Breast epithelium (tissue), 4 donors: ENCODE measurements around the gene LMX1B. TPM values are rescaled to one million over a fixed set of nuclear protein-coding genes. Genes with fewer than 3 reads are reported as not detected.

ENCODE experiments used
- DNase-seq, 2 donors: peaks; one replicate each; pipeline ENCODE4 v3.0.0-alpha.2; 2019; ENCODE audit warnings: low spot score in 2 of 2
- H3K27ac ChIP-seq, 2 donors: fragments of 200-600 bp; sonication (generic) in 1 of 2; one replicate each; pipeline ENCODE4 v1.5.1; 2016 to 2019; ENCODE audit warnings: mild to moderate bottlenecking in 1 of 2
- H3K27me3 ChIP-seq, 2 donors: fragments of 200-600 bp; sonication (generic) in 1 of 2; one replicate each; pipeline versions ENCODE4 v1.5.1 to v1.6.0; 2017 to 2019; ENCODE audit warnings: control low read depth in 1 of 2, mild to moderate bottlenecking in 1 of 2
- H3K36me3 ChIP-seq: fragments of 200-600 bp; one replicate; pipeline ENCODE4 v1.5.1; 2019
- H3K4me1 ChIP-seq, 2 donors: fragments of 200-600 bp; sonication (generic); one replicate each; pipeline ENCODE4 v1.5.1; 2016 to 2019; ENCODE audit warnings: control low read depth in 1 of 2
- H3K4me3 ChIP-seq, 3 donors: fragments of 200-600 bp; sonication (generic); 1 replicate in 2 of 3; 2 replicates in 1 of 3; pipeline ENCODE4 v1.5.1; 2016 to 2019; ENCODE audit warnings: mild to moderate bottlenecking in 3 of 3, moderate library complexity in 2 of 3
- H3K9me3 ChIP-seq, 2 donors: fragments of 200-600 bp; sonication (generic) in 1 of 2; one replicate each; pipeline ENCODE4 v1.5.1; 2016 to 2019; ENCODE audit warnings: control low read depth in 1 of 2
- CTCF ChIP-seq, 3 donors: fragments of 450-650 bp; IDR thresholded peaks; one replicate each; pipeline ENCODE4 v1.5.1; 2016 to 2017; ENCODE audit warnings: antibody characterized with exemption in 3 of 3, mild to moderate bottlenecking in 3 of 3, moderate library complexity in 3 of 3
- POLR2A ChIP-seq: fragments of 450-650 bp; IDR thresholded peaks from one replicate; pipeline ENCODE4 v1.6.1; 2016; ENCODE audit warnings: antibody characterized with exemption, mild to moderate bottlenecking, moderate library complexity
- POLR2AphosphoS5 ChIP-seq, 3 donors: sonication (generic); formaldehyde crosslinking; IDR thresholded peaks; one replicate each; pipeline ENCODE4 v1.6.1; 2017; ENCODE audit warnings: antibody characterized with exemption in 3 of 3
- intact Hi-C: fragments of 100-400 bp; cut with DNase I; formaldehyde crosslinking; loops from one replicate; pipeline ENCODE4 v1.15.1; 2023; ENCODE audit warnings: low total_unique reads
- total RNA-seq, 3 donors: library from RNA; depleted of rRNA; stranded (reverse); fragments of >200 nt; gene quantifications; one replicate each; pipeline ENCODE4 v1.1.0, GENCODE V29; 2016

Gene LMX1B
- total RNA-seq, 3 donors from 2014 or later = 0.16 to 20.3 (median 9.2) TPM

- TF ChIP-seq POLR2A (no peak), POLR2AphosphoS5 (IDR thresholded peaks at IDR 0.05) (no peak), CTCF (IDR thresholded peaks at IDR 0.05) (no peak)
- H3K27me3 ChIP-seq = peaks cover 0 to 9% of the 10 kb centered on the region in 2 donors
- peak overlapping the region in 1 of 2 donors; percentile 43 for H3K27ac ChIP-seq
- intact Hi-C loops = no loop called here
- H3K9me3 ChIP-seq = no peaks in the 10 kb centered on the region
- H3K36me3 ChIP-seq = no peaks in the 10 kb centered on the region
- no peak for DNase-seq
- peaks cover 5 to 11% of the 10 kb centered on the region in 2 donors for H3K4me1 ChIP-seq
- H3K4me3 ChIP-seq = no peak overlapping the region
These were observed 16.9 kb downstream of the LMX1B start for GRCh38 chr9:126630458-126631237.

- Histone ChIP-seq H3K9me3 (no peaks in the 10 kb centered on the region), H3K36me3 (no peaks in the 10 kb centered on the region), H3K4me3 (no peak overlapping the region), H3K4me1 (peaks cover 0 to 13% of the 10 kb centered on the region in 2 donors), H3K27me3 (peaks cover 0 to 7% of the 10 kb centered on the region in 2 donors), H3K27ac (no peak overlapping the region)
- no peak for DNase-seq
- TF ChIP-seq POLR2AphosphoS5 (IDR thresholded peaks at IDR 0.05) (no peak), POLR2A (no peak), CTCF (IDR thresholded peaks at IDR 0.05) (no peak)
- intact Hi-C loops = no loop called here
These were observed 17.5 kb downstream of the LMX1B start for GRCh38 chr9:126631254-126631653.

GRCh38 chr9:126633881-126634558 lies 20.3 kb downstream of the LMX1B start:
- TF ChIP-seq POLR2AphosphoS5 (IDR thresholded peaks at IDR 0.05) (no peak), CTCF (IDR thresholded peaks at IDR 0.05) (no peak), POLR2A (no peak)
- H3K9me3 ChIP-seq = no peaks in the 10 kb centered on the region
- H3K36me3 ChIP-seq = no peaks in the 10 kb centered on the region
- H3K27ac ChIP-seq = peak overlapping the region; percentile 75 to 77
- peak in 1 of 2 donors; percentile 64 for DNase-seq
- intact Hi-C loops = no loop called here
- H3K27me3 ChIP-seq = peaks cover 0 to 7% of the 10 kb centered on the region in 2 donors
- peaks cover 0 to 19% of the 10 kb centered on the region in 2 donors for H3K4me1 ChIP-seq
- no peak overlapping the region for H3K4me3 ChIP-seq

GRCh38 chr9:126635061-126635460 lies 21.3 kb downstream of the LMX1B start:
- TF ChIP-seq POLR2AphosphoS5 (IDR thresholded peaks at IDR 0.05) (no peak), POLR2A (no peak), CTCF (IDR thresholded peaks at IDR 0.05) (no peak)
- DNase-seq = no peak
- H3K27ac ChIP-seq = no peak overlapping the region
- peaks cover 0 to 10% of the 10 kb centered on the region in 2 donors for H3K27me3 ChIP-seq
- H3K9me3 ChIP-seq = no peaks in the 10 kb centered on the region
- H3K4me3 ChIP-seq = no peak overlapping the region
- intact Hi-C loops = no loop called here
- H3K36me3 ChIP-seq = no peaks in the 10 kb centered on the region
- H3K4me1 ChIP-seq = peaks cover 0 to 19% of the 10 kb centered on the region in 2 donors
